DMS153 treated with DMSO at 0.1 percent for 48 hours (cell line): ENCODE data around the gene KIF26B.

Experiments
- DNase-seq: peaks from one replicate; lab custom pipeline; 2025; ENCODE audit not compliant: unreplicated experiment; lab: John Stamatoyannopoulos, UW

KIF26B gene

DNA sequence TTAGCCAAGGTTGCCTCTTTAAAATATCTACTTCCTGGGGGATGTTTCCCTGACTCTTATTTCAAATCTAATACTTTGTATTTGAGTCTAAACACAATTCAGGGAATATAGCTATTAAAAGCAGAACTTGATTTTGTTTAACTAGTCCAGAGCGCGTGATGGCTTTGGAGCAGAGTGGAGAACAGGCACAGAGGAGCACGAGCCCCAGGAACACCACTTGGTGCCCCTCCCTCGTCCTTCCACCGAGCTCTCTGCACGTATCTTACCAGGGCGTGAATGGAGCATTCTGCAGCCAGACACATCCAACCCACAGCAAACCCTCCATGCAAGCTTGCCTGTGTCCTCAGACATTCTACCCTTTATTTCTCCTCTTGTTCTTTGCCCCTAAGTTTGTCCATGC is 14.1 kb downstream of the KIF26B start:
- no peak for DNase-seq

DNA sequence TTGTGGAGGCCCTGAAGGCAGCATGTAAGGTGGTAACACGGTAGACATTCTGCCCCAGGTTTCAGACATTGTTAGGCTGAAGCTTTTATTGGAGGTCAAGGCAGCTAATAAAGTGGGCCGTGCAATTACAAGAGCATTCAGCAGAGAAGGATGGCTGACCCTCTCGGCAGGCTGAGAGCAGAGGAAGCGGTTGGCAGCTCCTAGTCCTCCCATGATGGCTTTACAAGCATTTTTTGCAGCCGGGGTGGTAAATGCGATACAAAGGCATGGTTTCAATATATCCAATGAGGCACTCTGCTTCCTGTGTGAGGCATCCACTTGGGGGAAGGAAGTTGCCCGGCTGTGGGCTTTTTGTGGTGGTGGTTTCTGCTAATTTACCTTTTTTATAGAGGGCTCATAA is 14.6 kb downstream of the KIF26B start:
- no peak for DNase-seq

DNA sequence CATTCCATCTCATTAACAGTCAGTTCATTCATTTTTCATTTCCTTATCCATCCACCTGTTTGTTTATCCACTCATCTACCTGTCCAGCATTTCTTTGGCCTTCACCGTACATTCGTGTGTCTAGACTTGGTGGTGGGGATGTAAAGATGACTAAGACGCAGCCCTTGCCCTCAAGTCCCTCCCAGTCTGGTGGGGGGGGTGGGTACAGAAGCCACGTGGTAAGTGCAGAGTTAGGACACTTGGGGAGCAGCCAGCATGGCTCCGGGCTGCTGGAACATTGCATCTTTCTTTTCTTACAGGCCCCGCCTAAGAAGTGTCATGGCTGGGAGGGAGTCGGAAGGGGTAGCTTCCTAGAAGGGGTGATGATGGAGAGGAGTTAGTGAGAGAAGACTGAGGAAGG is 17.2 kb downstream of the KIF26B start:
- no peak for DNase-seq

- no peak for DNase-seq
Observed at GRCh38 chr1:245172829-245173228, 18.0 kb downstream of the KIF26B start.

DNA sequence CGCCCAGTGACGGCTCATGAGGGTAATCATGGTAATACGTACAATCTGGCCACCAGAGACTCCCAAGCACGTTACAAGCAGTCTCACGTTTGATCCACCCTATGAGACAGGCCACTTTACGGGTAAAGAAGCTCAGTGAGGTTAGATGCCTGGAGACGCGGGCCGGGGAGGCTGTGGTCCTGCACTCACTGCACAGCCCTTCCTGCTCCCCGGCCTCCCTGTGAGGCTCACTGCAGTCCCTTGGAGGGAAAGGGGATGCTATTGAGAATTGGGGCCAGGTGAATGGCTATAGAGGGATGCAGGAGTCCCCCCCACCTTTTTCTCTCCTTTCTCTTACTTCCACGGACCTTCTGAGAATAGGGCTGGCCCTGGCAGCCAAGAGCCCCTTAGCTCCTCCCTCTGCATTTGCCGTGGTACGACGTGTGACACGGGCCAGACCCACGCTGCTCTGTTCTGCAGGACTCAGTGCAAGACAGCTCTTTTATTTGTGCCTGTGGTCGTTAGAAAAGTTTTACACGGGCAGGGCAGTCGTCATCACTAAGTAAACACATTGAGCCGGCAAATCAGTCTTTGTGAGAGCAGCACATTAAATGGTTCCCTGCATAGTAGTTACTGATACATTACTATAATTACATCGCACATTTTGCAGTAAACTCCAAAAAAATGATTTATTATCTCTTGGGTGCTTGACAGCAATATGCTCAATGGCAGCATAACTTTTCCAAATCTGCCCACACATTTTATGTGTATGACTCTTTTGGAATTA is 18.8 kb downstream of the KIF26B start:
- DNase-seq, result peak; percentile 58

- peak; percentile 95 for DNase-seq
Observed at GRCh38 chr1:245177071-245177900, 22.5 kb downstream of the KIF26B start.

DNA sequence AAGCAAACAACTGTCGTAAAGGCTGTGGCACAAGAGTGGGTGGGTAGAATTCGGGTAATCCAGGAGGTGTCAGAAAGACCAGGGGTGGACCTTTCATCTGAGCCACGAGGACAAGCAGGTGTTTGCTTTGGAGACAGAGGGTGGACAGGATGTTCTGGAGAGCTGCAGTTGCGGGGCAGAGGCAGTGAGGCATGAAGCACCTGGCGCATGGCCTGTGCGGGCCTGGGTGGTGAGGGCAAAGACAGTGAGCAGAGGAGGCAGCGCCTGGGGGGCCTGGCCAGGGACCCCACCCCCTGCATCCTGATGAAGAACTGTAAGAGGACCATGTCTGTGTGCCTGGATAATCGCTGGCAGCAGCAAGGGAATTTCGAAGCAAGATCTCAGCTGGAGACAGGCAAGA is 24.9 kb downstream of the KIF26B start:
- peak; percentile 22 for DNase-seq

DNA sequence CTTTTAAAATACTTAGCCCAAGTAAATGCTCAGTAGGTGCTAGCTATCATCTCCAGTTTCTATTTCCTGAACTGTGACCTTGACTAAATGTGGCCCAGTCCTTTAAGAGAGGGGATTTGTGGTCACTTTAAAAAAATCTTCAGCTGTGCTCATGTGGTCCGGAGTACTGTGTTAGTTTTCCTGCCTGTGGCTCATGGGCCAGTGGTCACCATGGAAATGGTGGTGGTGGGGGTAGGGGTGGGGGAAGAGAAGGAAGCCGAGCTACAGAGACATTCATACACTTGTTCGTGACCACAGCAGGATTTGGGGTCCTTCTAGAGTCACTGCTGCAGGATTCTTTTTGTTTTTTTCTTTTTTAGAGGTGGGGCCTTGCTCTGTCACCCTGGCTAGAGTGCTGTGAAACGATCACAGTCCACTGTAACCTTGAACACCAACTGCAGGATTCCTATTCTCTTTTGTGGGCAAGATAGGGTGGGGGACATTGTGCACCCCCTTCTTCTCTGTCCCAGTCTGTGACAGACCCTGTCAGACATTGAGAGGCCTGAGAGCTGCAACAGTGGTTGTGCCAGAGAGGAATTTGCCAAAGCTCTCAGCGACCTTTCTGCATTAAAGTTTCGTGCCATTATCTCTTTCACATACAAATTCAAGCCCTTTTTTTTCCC is 25.8 kb downstream of the KIF26B start:
- no peak for DNase-seq

DNA sequence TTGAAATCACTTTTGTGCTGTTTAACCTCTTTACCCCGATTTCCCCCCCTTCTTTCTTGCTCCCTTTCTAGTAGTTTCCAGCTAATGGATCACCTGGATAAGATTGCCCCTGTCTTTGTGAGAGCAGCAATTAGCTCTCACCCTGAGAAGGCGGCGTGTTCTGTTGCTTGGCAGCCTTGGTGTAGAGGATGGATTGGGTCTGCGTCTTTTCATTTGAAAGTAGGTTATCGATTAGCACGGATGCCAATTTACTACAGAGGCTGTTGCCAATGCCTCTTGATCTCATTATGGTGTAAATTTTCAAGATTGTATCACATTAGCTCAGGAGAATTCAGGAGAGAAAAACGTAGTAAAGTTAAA is 26.4 kb downstream of the KIF26B start:
- DNase-seq, result no peak

- DNase-seq, result no peak
Observed at GRCh38 chr1:245182028-245182427, 27.2 kb downstream of the KIF26B start.

GRCh38 chr1:245183429-245183828 is 28.6 kb downstream of the KIF26B start:
- no peak for DNase-seq

- DNase-seq, result no peak
Observed at GRCh38 chr1:245184779-245185178, 30.0 kb downstream of the KIF26B start.

DNA sequence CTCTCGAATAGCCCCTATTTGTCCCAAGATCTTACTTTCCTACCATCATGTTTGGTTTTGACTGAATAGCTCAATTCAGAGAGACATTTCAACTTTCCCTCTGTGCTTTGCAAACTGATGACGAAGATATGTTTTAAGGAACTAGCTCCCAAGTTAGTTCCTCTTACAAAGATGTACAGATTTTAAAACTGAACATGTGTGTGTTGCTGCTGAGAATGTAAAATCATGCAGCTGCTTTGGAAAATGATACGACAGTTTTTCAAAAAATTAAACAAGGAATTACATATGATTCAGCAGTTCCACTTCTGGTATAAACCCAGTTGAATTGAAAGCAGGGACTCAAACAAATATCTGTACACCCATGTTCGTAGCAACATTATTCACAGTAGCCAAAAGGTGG is 33.6 kb downstream of the KIF26B start:
- no peak for DNase-seq

DNA sequence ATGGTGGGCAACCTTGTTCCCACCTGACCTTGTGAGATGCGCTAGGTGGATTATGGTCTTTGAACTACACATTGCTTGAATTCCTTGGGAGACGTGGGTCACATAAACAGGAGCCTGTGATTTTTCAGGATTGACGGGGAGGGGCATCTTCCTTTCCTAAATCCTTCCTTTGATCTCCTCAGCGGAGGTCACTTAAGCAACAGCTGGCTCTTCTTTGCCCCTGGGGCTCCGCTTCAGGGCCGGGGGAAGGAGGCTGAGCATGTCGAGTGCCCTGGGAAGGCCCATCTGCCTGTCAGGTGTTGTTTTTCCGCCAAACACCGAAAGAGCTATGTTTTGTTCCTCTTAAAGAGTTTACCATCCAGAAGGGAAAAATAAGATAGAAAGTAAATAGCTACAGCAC is 40.6 kb downstream of the KIF26B start:
- DNase-seq, result no peak

GRCh38 chr1:245197121-245197520 is 42.3 kb downstream of the KIF26B start:
- DNase-seq, result no peak

DNA sequence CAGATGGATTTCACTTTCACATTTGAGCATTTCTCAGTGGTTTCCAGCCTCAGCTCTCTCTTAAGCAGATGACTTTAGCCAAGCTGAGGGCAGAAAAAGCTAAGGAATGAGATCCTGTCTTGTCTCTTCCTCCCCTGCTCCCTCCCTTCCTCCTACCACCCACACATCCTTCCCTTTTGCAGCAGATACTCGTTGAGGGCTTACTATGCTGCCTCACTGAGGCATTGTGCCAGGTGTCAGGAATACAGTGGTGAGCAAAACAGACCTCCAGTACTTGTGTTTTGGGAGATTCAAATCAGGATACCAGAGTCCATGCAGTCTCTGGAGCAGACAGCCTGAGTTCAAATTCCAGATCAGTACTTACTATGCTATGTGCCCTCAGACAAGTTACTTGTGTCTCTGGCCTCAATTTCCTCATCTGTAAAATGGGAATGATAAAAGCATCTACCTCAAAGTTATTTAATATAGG is 43.2 kb downstream of the KIF26B start:
- DNase-seq, result no peak

GRCh38 chr1:245198748-245199516 is 44.1 kb downstream of the KIF26B start:
- DNase-seq, result no peak

GRCh38 chr1:245200146-245200545 is 45.4 kb downstream of the KIF26B start:
- DNase-seq, result no peak

- DNase-seq, result no peak
Observed at GRCh38 chr1:245201201-245201600, 46.4 kb downstream of the KIF26B start.

- DNase-seq, result no peak
Observed at GRCh38 chr1:245201827-245202226, 47.0 kb downstream of the KIF26B start.

GRCh38 chr1:245205396-245205795 is 50.6 kb downstream of the KIF26B start:
- no peak for DNase-seq
